GM19023 (cell line): ENCODE data around the gene ANTXR1.

Experiments used
- ATAC-seq: cut with Tn5 transposase; IDR thresholded peaks from one replicate; pipeline ENCODE4 v1.9.1; 2021; ENCODE audit warnings: mild to moderate bottlenecking, moderate library complexity; ENCODE audit not compliant: unreplicated experiment

Gene ANTXR1

GRCh38 chr2:69067026-69067630 lies 54.1 kb downstream of the ANTXR1 start:
- ATAC-seq = no peak

DNA sequence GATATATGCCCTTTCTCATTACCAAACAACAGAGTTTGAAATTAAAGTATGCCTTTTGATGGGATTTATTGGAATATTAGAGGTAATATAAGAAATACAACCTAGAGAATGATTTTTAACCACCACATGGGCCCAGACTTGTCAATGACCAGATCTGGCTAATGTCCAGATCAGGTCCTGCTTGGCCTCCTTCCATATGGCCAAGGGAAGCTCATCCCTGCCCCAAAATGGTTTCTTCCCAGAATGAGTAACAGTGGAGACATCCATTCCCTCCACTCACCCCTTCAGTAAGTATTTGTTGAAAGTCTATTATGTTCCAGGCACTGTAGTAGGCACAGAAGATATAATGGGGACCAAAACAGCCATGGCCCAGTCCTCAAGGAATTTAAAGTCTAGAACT lies 54.9 kb downstream of the ANTXR1 start:
- ATAC-seq = no peak

GRCh38 chr2:69070969-69071368 lies 58.0 kb downstream of the ANTXR1 start:
- ATAC-seq = no peak

GRCh38 chr2:69073928-69074570 lies 61.1 kb downstream of the ANTXR1 start:
- no peak for ATAC-seq

- no peak for ATAC-seq
Measured at GRCh38 chr2:69074918-69075317, 61.9 kb downstream of the ANTXR1 start.

DNA sequence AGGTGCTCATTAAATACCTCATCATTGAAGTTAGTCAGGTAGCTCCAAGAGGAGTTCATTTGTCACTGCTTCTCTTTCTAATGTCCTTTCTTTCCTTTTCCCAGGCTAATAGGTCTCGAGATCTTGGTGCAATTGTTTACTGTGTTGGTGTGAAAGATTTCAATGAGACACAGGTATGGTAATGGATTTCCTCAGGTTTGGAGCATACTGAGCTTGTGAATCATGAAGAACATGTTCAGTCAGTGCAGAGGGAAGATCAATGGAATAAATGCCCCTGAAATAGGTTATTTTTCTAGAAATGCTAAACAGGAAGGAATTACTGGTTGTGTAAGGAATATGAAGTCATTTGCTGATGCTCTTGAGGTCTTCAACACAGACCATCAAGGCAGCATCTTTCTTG lies 62.5 kb downstream of the ANTXR1 start:
- no peak for ATAC-seq

DNA sequence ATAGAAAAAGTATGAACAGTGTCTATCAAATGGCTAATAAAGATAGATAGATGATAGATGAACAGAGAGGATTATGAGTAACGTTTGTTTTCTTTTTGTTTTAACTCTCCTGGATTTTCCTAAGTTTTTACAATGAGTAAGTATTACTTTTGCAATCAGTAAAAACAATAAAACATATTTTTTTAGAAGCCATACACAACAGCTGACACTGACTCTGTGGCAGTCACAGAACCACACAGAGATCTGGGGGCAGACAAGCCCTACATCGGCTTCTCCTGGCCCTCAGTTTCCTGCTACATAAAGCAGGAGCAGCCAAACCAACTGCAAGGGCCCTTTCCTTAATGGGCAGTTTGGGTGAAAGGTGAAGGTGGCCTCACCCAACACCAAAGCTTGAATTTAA lies 63.6 kb downstream of the ANTXR1 start:
- ATAC-seq = no peak

- ATAC-seq = no peak
Measured at GRCh38 chr2:69077252-69077950, 64.4 kb downstream of the ANTXR1 start.

DNA sequence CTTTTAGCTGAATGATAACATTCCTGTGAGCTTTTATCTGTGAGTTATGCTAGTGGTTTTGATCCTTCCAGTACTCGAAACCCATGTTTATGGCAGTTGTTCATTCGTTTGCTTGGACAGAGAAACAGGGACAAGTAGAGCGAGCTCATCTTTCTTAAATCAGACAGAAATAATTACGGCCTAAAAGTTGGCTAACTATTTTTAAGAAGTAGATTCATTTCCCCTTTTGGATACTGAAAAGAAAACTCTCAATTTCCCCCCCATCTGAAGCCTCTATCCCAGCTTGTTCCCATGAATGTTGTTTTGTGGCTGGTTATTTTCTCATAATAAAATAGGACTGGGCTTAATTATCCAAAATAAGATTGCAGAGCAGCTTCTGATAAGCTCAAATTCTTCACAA lies 67.1 kb downstream of the ANTXR1 start:
- ATAC-seq = no peak

DNA sequence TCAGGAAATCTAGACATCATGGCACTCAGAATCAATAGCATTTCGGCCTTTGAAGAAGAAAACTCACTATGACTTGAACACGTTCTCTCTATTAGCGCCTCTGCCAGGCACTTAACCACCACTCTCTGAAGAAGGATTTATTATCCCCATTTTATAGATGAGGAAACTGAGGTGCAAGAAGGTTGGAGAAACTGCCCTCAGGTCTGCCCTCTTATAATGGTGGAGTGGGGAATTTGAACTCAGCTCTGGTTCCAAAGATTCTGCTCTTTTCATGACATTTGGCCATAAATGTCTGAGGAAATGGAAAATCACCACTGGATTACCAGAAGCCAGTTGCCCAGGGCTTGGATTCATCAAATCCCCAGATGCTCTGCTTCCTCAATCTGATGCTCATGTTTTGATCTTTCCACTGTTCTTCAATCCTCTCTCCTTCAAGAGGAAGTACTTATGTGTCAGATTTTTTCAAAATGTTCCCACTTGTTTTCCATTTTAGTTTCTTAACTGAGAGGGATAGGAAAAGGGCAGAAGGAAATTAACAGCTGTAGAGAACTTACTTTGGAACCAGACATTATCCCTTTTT lies 68.1 kb downstream of the ANTXR1 start:
- ATAC-seq = no peak

GRCh38 chr2:69081757-69082156 lies 68.8 kb downstream of the ANTXR1 start:
- no peak for ATAC-seq

DNA sequence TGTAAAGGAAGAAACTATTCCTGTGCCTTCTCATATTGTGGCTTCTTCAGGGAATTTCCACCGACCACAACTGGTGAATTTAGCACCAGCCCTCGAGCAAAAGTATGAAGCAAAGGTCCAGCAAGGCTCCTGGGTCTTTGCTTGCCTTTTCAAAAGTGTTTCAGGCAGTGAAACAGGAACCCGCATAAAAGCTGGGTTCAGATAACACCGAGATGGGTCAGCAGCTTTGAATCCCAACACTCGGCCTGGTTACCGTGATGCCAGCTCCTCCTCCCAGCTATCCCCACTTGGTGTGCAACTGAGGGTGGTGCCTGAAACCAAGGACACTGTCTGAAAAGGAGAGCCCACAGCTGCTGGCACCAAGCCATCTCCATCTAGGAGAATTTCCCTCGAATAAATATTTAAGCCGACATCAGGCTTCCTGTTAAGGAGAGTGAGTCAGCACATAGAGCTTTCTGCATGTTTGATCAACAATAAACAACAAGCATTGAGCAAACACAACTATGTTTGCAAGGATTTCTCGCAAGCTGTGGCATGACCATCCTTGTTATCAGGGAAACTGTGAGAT lies 69.5 kb downstream of the ANTXR1 start:
- no peak for ATAC-seq

DNA sequence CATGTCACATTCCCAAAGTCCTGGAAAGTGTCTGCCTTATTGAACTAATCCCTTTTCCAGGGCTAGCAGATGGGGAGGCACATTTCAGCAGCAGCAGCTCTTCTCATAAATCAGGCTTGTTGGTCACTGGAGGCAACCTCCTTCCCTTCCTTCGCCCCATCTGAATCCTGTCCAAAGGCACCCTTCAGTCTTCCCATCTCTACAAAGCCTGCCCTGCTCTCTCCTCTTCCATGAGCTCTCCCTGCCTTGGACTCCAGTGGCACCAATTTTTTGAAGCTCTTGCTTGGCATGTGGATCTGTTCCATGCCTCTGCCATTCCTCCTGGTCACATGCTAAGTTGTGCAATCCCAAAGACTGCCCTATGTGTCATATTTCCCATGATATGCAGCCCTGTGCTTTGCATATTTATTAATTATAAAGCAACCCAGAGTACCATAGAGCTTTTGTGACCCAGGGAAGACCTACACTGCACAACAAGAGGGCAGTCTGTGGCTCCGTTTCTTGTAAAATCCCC lies 70.3 kb downstream of the ANTXR1 start:
- no peak for ATAC-seq

GRCh38 chr2:69084492-69084891 lies 71.5 kb downstream of the ANTXR1 start:
- no peak for ATAC-seq

DNA sequence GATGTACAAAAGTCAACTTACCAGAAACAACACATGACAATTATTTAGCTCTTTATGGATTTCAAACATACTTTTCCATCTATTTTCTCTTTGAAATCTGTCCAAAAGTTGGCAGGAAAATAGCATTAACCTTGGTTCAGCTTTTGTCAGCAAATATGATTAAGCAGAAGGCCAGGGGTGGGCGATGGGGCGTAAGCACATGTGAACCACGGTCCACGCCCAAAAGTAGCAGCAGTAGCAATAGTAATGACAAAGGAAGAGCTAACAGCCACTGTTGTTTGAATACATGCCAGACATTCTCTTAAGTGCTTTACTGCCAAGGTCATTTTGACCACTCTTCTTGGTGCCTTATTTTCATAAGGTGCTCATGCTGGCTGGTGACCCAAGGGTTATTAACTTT lies 73.5 kb downstream of the ANTXR1 start:
- no peak for ATAC-seq

- ATAC-seq = no peak
Measured at GRCh38 chr2:69087211-69087911, 74.4 kb downstream of the ANTXR1 start.

DNA sequence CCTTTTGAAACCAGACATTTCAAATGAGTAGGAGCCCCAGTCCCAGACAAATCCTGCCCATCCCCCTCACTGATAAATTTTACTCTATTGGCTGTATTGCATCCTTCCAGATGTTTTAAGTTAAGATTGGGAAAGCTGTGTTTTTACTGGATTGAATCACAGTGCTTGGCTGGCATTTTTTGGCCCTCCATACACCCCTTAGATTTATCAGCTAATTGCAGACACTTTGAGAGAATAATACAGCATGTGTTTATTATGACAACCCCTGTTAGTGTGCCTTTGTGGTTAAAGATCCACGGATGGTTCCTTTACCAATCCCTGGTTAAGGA lies 74.9 kb downstream of the ANTXR1 start:
- no peak for ATAC-seq

DNA sequence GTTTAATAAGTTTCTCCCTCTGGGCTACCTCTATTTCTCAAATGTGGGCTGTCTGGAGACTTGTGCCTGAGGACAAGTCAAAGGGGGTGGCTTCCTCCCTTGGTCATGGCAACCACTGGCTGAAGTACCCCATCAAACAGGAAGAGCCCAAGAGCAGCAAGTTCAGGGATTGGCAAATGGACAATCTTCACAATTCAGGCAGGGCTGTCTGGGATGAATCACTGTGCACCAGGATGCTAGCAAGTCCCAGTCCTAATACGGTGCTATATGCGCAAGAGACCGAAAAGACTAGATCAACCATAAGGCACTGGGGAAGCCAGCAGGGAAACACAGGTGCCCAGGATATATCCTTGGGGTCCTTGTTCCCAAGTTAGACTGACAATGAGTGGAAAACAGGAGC lies 75.5 kb downstream of the ANTXR1 start:
- ATAC-seq = no peak

- ATAC-seq = no peak
Measured at GRCh38 chr2:69089266-69089665, 76.3 kb downstream of the ANTXR1 start.

GRCh38 chr2:69089998-69090397 lies 77.0 kb downstream of the ANTXR1 start:
- ATAC-seq = no peak

DNA sequence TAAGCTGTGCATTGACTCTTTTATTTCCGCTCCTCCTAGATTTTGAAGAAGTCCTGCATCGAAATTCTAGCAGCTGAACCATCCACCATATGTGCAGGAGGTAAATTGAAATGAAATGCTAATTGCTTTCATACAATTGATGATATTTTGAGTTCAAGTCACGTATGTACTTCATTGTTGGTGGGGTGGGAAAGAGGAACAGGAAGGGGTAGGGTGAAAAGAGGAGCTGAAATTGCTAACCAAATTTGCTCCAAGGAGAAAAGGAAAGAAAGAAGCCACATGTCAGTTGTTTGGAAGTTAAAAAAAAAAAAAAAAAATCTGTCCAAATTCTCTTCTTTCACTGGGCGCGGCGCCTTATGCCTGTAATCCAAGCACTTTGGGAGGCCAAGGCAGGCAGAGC lies 77.8 kb downstream of the ANTXR1 start:
- ATAC-seq = no peak
